Neural progenitor cell (in vitro differentiated cells): ENCODE data around the gene LRRC46.

Source experiments
- EZH2phosphoT487 ChIP-seq: fragments of 200-600 bp; sonication (generic); IDR thresholded peaks from 2 replicates; pipeline ENCODE4 v1.6.1; 2017; ENCODE audit warnings: antibody characterized with exemption
- TF ChIP-seq, protein P1 (sequence below): fragments of 200-600 bp; sonication (generic); IDR thresholded peaks from 2 replicates; pipeline ENCODE4 v1.5.1; 2017; ENCODE audit warnings: antibody characterized with exemption, mild to moderate bottlenecking

DNA sequence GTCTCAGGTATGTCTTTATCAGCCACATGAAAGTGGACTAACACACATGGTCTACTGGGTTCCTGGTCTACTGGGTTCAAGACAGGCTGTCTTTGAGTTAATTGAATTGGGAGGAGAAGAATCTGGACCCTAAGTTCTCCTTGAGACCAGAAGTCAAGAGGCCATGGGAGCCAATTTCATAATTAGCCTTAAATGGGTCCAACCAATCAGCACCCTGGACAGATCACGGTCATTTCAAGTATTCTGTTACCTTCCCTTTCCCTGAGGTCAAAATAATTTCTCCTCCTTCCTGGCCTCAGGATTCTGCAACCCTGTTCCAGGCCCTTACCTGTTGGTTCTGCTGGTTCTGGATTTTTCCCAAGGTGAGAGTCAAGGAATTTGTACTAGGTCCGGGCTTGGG is 33.7 kb upstream of the LRRC46 start:
- TF ChIP-seq, protein P1, sequence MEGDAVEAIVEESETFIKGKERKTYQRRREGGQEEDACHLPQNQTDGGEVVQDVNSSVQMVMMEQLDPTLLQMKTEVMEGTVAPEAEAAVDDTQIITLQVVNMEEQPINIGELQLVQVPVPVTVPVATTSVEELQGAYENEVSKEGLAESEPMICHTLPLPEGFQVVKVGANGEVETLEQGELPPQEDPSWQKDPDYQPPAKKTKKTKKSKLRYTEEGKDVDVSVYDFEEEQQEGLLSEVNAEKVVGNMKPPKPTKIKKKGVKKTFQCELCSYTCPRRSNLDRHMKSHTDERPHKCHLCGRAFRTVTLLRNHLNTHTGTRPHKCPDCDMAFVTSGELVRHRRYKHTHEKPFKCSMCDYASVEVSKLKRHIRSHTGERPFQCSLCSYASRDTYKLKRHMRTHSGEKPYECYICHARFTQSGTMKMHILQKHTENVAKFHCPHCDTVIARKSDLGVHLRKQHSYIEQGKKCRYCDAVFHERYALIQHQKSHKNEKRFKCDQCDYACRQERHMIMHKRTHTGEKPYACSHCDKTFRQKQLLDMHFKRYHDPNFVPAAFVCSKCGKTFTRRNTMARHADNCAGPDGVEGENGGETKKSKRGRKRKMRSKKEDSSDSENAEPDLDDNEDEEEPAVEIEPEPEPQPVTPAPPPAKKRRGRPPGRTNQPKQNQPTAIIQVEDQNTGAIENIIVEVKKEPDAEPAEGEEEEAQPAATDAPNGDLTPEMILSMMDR = no peak
- no peak for TF ChIP-seq EZH2phosphoT487
